Measurements from ENCODE around the gene TNFAIP8L3.
"Not testable (repeated sequence)": the region's sequence is repeated elsewhere in the genome, so short reads cannot be mapped to it uniquely, and the experiment has no call there.

Gene TNFAIP8L3

DNA sequence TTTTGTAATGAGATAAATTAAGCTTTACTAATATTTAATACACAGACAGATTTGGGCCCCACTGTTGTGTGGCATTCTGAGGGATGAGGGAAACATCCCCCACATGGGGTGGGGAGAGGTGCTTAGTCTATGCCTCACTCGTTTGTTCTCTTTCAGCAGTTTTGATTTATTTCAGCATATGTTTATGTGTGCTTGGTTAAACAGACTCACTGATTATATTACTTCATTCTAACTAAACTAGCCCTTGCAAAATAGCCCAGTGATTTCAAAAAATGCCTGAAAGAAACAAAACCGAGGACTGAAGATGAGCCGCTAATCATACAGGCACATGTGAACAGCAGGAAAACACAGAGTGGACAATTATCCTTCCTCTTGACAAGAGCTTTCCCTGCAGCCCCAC, 27.2 kb downstream of the TNFAIP8L3 start:
- no peak for DNase-seq
- intact Hi-C loops (cut with DNase I): no loop called here

DNA sequence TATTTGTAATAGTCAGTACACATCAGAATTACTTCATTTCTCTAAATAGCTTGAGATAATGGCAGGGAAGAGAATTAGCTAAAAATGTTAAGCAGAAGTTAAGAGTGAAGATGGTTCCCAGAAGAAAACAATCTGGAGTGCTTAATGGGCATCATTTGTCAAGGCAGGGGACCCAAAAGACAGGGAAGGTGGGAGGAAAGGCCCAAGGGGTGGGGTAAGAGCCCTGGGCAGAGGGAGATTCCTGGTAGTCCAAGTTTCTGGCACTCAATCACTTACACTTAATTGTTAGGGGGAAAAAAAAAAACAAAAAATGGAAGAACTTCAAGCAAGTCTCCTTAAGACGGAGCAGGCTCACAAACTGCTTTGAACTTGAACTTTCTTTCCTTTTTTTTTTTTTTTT, 28.9 kb downstream of the TNFAIP8L3 start:
- intact Hi-C loops (cut with DNase I): no loop called here
- no peak for DNase-seq

DNA sequence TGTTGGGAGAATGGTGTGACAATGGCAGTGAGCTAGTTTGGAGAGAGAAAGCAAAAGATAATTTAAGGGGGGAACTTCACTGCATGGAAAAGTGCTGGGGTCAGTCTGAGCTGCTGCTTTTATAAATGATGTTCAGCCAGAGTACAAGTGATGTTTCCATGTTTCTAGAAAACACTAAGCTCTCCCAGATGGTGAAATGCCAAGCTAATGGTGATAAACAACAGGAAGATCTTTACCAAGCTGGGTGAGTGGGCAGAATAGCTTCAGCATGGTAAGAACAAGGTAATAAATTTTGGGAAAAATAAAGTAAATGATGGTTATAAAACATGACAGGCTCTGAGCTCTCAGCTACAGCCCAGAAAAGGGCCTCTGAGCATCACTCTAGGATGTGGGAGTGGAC, 29.4 kb downstream of the TNFAIP8L3 start:
- intact Hi-C loops (cut with DNase I): no loop called here
- DNase-seq: no peak

DNA sequence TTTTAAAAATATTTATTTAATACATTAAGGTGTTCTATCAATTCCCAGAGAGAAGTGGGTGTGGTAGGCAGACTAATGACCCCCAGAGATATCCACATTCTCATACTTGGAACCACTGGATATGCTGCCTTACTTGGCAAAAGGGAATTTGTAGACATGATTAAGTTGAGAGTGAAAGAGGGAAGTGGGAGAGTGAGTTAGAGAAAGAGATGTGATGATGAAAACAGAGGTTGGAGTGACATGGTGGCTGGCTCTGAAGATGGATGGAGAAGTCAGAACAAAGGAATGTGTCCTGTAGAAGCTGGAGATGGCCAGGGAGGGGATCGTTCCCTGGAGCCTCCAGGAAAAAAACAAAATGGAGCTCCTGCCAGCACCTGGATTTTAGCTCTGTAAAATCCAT, 32.0 kb downstream of the TNFAIP8L3 start:
- DNase-seq: no peak
- intact Hi-C loops (cut with DNase I): no loop called here

DNA sequence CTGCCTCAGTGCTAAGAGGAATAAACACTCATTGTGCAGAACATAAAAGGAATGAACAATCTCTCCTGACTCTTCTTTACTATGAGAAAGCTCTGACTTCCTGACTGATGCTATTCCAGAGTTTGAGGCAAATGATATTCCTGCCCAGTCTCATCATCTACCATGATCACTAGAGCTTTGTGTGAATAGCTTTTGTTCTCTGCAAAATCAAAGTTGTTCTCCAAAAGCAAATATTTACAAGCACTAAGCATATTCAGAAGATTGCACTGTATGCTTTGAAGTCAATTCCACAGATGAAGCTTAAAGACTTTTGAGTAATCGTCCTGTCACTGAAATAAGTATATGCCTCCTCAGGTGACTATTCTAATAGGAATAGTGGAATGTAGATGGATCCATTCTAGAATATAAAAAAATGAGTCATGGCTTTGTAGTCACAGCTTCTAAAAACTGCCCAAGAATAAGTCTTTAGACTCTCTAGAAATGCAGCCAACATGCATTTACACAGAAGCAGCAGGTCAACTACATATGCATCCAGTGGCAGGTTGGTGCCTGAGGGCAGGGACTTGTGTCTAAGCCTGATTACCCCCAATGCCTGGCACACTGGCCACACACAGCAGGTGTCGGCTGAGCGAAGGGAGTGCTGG, 34.6 kb downstream of the TNFAIP8L3 start:
- DNase-seq: no peak
- intact Hi-C loops (cut with DNase I): no loop called here

DNA sequence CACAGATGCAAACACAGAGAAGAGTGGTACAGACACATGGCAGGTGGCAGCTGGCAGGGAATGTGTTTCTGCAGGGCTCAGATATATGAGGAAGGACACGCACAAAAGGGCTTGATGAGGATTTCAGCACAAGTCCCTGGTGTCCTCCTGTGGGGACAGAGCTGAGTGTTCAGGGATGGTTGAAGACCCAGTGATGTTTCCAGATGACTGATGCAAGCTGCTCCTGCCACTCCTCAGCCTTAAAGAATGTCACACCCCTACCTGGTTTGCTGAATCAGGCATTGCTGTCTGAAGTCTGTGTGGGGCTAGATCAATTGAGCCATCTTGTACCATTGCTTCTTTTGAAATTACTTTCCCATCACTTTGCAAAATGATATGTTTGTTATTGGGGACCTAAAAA, 40.2 kb downstream of the TNFAIP8L3 start:
- intact Hi-C loops (cut with DNase I): no loop called here

DNA sequence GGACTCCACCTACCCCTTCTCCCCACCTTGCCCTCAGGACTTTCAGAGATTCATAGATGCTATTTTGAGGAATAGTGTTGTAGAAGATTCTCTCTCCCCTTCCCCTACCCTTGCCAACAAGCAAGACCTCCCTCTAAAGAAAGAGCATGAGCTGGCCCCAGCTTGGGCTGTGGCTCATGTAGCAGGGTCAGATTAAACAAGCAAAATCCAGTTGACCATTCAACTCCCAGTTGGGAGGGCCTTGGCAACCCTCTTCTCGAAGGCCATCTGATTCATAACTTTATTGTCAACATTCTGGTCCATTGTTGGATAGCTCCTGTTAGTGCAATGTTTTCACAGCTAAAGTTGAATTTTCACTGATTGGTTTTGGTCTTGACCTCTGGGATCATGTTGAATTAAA, 41.1 kb downstream of the TNFAIP8L3 start:
- intact Hi-C loops (cut with DNase I): no loop called here
- no peak for DNase-seq

More for the DNA sequence above, 40.2 kb downstream of the TNFAIP8L3 start:
- no peak for DNase-seq

DNA sequence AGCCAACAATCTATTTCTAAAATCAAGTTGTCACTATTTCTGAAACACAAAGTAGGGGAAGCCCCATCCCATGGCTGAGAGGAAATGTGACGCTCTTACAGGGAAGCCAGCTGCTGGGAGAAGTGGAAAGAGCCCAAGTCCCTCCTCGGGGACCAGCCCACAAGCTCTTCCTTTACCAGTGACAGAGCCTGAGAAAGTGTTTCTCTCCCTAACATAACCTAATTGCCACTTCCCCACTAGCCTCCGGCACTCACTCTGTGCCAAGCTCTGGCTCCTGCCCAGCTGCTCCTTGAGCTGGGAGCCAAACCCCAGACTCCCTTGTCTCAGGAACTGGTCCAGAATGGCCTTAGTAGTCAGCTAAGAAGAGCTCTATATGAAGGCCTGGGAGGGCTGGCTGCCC, 42.9 kb downstream of the TNFAIP8L3 start:
- peak in 3 of 10 donors; percentile 21 to 65 (median 22) for DNase-seq
- intact Hi-C loops (cut with DNase I): no loop called here

DNA sequence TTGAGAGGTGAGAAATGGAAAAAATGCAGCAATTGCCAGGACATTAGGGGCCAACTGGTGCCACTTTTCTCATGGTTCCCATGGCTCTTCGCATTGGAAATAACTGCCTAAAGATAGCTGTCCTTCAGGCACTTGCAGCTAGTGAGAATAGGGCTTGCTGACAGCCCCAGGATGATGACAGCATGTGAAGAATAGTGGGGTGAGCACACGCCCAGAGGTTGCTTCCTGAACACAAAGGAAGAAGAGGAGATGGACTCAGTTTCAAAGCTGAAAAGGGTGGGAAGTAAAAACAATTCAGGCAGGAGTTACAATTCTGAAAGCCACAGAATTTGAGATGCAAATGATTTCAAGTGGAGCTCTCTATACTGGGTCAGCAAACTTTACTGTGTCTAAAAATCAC, 45.6 kb downstream of the TNFAIP8L3 start:
- intact Hi-C loops (cut with DNase I): no loop called here
- DNase-seq: no peak

DNA sequence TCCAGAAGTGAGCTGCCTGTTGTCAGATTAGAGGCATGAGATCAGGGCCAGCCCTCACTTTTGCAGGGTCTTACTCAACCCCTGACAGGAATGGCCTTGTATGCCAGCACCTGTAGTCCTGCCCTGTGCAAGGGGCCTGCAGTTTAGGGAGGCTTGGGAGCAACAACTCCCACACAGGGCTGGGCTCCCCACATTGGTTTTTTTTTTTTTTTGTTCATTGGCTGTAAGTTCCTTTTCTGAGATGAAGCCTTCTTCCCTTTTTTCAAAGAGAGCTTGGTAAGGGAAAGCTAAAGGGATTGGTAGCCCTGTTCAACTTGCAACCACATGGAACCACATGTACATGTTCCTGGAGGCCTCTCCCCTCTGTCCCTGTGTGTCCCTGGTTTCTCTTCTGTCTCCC, 46.4 kb downstream of the TNFAIP8L3 start:
- intact Hi-C loops (cut with DNase I): no loop called here
- peak in 1 of 10 donors; percentile 46 for DNase-seq

DNA sequence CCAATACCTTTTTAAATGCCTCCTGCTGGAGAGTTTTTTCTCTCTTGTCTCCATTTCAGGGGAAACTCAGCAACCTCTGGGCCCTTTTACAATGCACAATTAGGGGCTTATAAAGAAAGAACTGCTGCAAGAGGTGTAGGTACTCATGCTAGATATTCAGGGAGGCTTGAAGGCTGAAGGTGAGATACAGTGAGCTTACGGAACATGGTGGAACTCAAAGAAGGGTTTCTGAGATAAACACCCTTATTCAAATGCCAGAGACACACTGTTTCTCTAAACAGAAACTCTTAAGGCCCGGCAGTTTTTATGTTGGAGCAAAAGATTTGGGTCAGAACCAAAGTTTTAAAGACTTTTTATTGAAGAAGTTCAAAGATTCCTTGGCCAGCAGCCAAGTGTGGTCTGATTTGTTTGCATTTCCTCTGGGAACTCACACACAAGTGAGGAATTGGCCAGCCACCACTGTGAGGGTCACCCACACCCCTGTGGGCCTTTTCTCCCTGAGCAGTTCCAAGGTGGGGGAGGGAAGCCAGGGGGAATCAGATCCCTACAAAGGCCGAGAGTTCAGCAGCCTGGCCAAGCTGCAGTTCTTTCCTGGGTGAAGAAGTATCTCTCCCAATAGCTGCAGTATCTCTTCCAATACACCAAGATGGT, 47.8 kb downstream of the TNFAIP8L3 start:
- DNase-seq: peak in 2 of 10 donors; percentile 31 to 72
- intact Hi-C loops (cut with DNase I): no loop called here

DNA sequence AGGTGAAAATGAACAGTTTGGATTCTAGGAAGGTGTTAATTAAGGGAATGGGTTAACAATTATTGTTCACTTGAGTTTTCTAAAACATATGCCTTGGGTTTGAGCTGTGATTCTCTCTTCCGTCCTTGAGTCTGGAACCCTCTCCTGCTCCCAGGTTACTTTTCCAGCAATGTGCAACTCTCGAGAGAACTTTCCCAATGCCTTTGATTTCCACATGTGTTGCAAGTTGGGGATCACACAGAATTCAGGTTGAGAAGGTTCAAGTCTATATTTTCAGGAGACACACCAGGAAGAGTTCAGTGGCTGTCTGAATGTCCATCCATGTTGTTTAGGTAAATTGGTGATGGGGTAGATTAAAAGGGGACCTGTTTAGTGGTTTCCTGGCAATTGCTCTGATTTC, 48.7 kb downstream of the TNFAIP8L3 start:
- DNase-seq: no peak
- intact Hi-C loops (cut with DNase I): no loop called here

DNA sequence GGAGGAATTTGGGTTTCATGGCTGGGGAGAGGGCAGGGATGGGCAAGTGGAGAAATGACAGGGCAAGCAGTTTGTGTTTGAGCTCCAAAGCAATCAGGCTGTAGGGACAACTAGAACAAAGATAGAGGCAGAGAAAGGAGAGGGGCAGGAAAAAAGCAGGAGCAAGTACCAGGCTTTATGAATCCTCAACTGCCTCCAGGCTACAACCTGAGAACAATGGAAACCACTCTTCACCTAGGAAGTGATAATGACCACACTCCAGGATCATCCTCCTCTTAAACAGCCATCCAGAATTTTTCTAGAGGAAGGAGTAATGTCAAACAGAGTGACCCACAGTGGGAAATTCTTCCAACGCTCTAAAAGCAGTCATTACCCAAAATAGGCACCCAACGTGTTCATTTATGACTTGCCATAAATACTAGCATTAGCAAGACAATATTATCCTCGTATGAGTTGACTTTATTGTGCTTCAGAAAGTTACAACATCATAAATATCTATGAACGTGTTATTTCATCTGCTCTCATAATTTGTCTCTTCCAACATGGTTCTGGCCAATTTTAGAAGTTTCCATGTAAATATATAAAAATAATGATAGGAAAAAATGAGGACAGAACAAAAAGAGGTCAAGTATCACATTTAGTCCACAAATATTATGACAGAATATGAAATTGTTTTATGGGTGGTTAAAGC, 50.5 kb downstream of the TNFAIP8L3 start:
- intact Hi-C loops (cut with DNase I): no loop called here
- no peak for DNase-seq

DNA sequence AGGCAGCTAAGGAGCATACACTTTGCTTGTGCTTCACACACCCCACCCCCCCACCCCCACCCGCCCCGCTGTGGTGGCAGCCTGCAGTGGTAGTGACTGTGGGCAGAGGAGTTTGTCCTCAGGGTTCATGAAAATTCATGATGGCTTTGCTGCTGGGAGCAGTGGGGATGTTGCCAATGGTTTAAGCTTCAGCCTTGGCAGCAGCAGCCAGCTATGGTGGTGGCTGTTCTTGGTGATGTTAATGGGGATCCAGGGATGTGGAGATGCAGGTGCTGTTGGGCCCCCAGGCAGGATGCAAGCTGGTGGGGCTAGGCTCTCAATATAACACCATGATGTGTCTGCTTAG, 55.8 kb downstream of the TNFAIP8L3 start:
- intact Hi-C loops (cut with DNase I): no loop called here
- DNase-seq: peak in 1 of 10 donors; percentile 27

DNA sequence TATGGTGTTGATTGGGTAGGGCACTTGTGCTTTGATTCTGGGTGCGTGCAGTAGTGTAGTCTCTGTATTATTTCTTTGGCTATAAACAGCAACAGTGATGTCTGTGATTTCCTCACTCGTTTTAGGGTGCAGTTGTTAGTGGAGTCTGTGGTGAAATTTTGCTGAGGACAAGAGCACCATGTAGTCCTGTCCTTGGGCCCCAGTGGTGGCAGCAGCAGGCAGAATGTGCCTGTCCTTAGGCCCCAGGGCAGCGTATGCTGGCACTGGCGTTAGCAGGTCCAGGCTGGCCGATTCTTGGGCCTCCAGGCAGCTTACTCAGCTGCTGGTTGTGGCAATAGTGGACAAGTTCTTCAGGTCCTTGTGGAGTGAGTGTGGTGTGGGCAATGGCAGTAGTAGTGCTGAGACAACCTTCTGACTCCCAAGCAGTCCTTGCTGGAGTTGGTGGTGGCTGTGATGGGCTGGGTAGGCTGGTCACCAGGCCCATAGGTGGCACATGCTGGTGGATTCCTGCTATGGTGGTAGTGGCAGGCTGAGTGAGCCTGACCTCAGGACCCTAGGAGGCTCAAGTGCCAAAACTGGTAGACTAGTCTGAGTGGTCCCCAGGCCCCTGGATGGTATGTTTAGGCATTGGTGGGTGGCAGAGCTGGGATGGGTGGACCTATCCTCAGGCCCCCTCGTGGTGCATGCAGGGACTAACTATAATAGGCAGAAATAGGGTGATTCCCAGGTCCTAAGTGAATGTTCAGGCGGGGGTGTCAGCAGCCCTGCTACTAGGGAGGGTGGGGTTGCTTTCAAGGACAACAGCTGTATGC, 56.3 kb downstream of the TNFAIP8L3 start:
- intact Hi-C loops (cut with DNase I): no loop called here
- peak in 2 of 10 donors; percentile 63 to 64 for DNase-seq

DNA sequence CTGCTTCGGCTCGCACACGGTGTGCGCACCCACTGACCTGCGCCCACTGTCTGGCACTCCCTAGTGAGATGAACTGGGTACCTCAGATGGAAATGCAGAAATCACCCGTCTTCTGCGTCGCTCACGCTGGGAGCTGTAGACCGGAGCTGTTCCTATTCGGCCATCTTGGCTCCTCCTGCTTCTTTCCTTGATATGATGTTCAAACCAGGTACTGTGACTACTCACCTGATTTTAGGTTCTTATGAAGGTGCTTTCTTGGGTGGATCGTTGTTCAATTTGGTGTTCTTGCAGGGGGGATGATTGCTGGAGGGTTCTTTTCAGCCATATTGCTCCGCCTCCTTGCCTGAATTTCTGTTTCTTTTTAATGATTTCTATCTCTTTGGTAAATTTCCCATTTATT, 57.2 kb downstream of the TNFAIP8L3 start:
- DNase-seq; intact Hi-C loops (cut with DNase I): not testable (repeated sequence)

DNA sequence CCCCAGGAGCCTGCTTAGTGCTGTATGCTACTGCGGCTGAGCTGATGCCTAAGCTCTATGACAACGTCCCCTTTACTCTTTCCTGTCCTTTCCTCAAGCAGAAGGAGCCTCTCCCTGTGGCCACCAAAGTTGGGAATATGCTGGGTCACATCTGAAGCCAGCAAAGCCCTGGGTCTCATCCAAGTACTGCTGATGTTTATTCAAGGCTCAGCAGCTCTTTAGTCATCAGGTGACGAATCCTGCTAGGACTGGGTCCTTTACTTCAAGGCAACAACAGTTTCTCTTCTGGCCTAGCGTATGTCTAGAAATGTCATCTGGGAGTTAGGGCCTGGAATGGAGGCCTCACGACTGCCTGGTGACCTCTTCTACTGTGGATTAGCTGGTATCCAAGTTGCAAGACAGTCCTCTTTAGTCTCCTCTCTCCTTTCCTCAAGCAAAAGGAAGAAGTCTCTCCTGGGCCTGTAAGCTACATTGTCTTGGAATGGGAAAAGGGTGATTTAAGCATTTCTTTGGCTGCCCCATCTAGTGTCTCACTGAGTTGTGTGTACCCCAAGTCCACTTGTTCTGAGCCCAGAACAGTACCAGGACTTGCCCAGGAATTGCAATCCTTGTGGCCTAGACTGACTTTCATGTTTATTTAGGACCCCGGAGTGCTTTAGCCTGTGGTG, 63.9 kb downstream of the TNFAIP8L3 start:
- intact Hi-C loops (cut with DNase I): no loop called here
- DNase-seq: no peak

DNA sequence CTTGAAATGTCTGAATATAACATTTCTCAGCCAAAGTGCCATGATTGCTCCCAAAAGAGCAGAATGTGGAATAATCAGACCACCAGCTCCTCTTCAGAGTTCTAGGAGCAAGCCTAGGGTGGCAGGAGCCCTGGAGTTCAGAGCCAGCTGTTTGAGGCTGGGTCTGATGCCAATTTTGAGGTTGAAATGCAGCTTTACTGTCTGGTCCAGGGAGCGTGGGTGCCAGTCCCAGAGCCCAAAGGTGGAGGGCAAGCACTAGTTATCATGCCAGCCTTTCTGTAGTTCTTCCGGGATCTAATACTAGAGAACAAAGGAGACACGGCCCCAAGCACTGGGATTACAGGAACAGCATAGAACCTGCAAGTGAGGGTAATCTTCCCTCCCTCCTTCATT, 69.3 kb downstream of the TNFAIP8L3 start:
- intact Hi-C loops (cut with DNase I): no loop called here
- DNase-seq: no peak

DNA sequence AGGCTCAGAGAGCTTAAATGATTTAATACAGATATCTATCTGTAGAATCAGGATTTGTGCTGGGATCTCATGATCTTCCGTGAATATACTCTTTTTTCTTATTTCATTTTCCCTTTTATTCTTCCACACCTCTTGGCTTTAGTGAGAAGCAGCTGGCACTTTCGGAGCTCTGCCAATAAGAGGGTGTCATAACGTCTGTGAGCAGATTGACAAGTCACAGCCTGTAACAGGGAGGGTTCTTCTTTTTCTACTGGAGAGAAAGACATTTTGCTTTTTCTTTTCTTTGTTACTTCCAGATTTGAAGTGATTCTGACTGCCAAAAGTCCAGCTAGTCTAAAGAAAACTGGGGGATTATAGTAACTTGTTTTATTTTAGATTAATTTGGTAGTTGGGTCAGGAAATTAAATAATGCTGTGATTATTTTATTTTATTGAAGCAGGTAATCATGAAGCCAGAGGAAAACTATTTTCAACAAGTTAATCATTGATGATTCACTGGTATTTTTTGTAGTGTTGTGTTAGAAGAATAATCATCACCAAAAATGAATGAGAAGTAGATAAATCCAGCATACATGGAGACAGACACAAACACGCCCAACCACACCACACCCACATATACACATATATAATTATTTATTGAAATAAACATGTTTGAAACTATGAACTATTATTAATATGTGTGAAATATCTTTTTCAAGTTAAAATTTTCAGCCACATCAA, 69.8 kb downstream of the TNFAIP8L3 start:
- intact Hi-C loops (cut with DNase I): no loop called here
- DNase-seq: peak in 1 of 10 donors; percentile 33

DNA sequence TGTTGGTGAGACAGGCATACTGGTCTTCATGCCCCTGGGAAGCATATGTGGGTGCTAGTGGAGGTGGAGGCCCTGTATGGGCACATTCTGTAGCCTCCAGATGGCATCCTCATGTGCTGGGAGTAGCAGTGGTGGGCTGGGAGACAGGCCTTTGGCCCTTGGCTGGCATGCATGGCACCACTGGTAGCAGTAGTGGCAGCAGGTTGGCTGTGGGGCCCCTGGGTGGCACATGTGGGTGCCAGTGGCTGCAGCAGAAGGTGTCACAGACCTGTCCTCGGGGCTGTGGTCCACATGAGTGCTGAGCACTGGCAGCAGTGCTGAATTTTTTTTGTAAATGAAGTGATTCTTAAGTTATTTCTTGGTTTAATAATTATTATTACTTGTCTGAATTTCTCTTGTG, 71.2 kb downstream of the TNFAIP8L3 start:
- intact Hi-C loops (cut with DNase I): no loop called here

More for the DNA sequence above, 71.2 kb downstream of the TNFAIP8L3 start:
- DNase-seq: peak in 2 of 10 donors; percentile 34 to 71
